GM10847 (cell line): ENCODE data around the gene PDE6H.

Experiments used
- POLR2A ChIP-seq: IDR thresholded peaks from 2 replicates; pipeline ENCODE4 v1.6.1; 2011; ENCODE audit not compliant: insufficient read length; ENCODE audit errors: extremely low read depth

Gene PDE6H

GRCh38 chr12:15001733-15002382 lies 29.0 kb downstream of the PDE6H start:
- no peak for TF ChIP-seq POLR2A

- TF ChIP-seq POLR2A: no peak
These were observed 31.6 kb downstream of the PDE6H start for GRCh38 chr12:15004421-15004820.

DNA sequence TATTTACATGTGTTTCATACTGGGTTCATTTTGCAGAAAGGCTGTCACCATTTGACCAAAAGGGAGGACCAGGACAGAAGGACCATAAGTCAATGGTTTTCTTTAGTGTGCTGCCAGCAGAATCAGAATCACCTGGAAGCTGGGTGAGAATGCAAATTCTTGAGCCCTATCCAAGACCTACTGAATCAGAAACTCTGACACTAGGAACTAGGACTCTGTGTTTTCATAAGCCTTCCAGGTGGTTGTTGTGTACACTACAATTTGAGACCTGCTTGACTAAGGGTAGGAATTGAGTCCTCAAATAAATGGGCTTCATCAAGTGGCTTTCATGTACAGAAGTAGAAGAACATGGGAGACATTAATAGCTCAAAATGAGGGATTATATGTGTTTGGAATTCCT lies 32.2 kb downstream of the PDE6H start:
- no peak for TF ChIP-seq POLR2A

DNA sequence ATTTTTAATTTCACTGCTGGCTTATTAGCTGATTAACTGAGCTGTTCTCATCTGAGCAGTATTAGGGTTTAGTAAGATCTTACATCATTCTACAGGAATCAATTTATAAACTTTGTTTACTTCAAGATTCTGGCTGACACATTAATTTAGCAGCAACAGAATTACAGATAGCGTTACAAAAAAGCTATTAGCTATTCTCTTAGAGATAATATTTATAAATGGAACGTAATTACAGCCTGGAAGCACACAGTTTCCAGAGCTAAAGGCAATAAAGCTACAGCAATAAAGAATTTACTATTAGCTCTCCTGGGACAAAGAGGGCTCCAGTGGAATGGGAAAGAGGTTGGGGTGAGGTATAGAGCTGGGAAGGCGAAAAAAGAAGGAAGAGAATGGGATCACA lies 34.7 kb downstream of the PDE6H start:
- no peak for TF ChIP-seq POLR2A

DNA sequence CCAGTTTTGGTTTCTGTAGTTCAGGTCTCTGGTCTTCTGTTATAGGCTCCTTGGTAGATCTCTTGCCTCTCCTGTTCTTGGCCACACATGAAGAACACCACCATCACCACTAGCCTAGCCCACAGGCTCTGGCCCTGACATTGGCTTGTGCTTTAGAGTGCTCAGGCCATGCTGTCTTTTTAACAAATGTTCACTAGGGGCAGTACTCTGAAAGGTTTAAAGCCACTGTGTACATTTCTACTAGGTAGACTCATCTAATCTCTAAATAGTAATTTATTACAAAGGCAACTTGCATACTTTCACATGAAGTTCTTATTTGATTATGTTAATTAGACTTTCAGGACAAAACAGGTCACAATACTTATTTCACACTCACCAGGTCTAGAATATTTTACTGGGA lies 38.3 kb downstream of the PDE6H start:
- TF ChIP-seq POLR2A: no peak

DNA sequence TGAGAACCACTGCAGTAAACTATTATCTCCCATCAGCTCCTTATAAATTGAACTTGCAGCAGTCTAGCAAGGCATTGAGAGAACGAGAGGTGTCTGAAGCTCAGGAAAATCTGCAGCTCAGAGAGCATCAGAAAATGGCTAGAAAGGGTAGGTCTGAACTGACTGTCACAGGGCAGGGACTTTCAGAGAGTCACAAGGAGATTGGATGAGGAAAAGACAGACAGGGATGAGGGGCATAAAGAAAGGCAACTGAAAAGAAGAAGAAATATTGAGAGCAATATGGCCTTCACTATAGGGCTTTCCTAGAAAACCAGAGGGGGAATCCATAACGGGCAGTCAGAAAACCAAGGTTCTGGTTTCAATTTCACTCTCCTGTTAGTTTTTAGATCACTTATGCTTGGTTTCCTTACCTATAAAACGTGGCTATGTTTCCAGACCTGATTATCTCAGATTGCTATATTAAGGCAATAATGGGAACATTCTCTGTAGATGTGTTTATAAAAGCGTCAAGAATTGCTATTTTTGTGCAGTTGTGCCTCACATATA lies 40.9 kb downstream of the PDE6H start:
- TF ChIP-seq POLR2A: no peak

DNA sequence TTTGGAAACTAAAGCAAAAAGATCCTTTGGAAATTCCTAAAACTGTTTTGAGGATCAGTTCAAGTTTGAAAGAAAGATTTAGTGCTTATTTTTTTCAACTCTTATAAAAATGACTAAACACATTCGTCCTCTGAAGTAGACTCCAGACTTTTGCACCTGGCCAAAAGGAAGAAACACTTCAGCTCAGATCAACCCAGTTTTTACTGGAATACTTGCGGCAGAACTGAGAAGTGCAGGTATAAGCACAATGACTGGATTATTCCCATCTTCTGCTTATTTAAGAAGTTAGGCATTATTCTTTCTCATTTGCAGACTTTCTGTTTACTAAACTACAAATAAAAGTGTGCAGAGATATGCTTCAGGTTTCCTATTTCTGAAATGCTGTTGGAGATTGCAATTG lies 41.9 kb downstream of the PDE6H start:
- no peak for TF ChIP-seq POLR2A

DNA sequence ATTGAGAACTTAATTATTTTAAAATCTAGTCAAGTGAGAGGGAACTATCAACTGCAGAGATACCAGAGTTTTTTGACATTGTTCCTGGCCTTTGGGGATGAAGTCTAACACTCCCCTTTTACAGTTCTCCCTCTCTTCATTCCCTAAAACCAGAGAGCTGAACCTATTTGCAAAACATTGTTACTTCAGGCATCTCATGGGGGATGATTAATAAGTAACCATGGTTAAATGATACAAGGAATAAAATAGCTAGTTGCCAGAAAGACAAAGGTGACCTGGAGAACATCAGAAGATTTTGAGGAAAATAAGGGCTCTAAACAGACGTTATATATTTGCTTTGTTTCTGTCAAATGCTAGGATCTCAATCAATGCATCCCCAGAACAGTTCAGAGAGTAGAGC lies 42.3 kb downstream of the PDE6H start:
- TF ChIP-seq POLR2A: no peak

DNA sequence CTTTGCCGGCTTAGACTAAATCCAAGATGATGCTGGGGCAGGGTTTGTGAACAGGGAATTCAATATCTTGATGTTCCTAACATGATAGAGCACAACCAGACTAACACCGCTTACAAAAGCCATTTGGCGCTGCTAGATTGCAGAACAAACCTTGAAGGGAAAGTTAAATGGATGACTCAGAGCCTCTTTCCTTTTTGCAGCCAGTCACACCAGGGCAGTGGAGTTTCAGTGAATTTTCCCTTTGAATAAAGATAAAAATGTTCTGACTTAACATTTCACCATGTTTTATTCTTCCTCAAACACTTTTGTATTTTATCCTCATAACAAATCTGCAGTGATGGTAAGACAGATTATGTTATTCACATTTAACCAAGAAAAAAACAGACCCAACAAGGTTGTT lies 47.3 kb downstream of the PDE6H start:
- no peak for TF ChIP-seq POLR2A
